Endothelial cell of umbilical vein (primary cell): ENCODE measurements around the gene TFF1. TPM values are rescaled to one million over a fixed set of nuclear protein-coding genes. Genes with fewer than 3 reads are reported as not detected.

Experiments used
- BruUV-seq: library from RNA; stranded (reverse); fragments of 400-500 nt; replicated peaks from 2 replicates; lab custom pipeline; 2021; lab: Mats Ljungman, UMichigan
- CTCF ChIA-PET: fragments of 300-600, 350-600 bp; sonication (Branson Sonifier 250); formaldehyde crosslinking; loops from one replicate; lab custom pipeline; 2021; ENCODE audit warnings: antibody characterized with exemption, inconsistent platforms; lab: Charles Lee
- POLR2A ChIA-PET: fragments of 300-600, 350-600 bp; sonication (Branson Sonifier 250); formaldehyde crosslinking; loops from one replicate; lab custom pipeline; 2021; ENCODE audit warnings: antibody characterized with exemption, inconsistent platforms; lab: Charles Lee
- DNase-seq: peaks from one replicate; pipeline ENCODE4 v3.0.0-alpha.2; 2011; ENCODE audit warnings: low read depth, low spot score
- FAIRE-seq: peaks from 2 replicates; lab custom pipeline; 2011; peaks lifted over from hg19 to GRCh38; lab: Jason Lieb, UNC
- H2AFZ ChIP-seq: 2 replicates; pipeline ENCODE4 v1.6.0; 2012; ENCODE audit warnings: low read depth, low read length, control low read depth, inconsistent platforms
- H3K27ac ChIP-seq: 2 replicates; pipeline ENCODE4 v1.5.1; 2011; ENCODE audit warnings: low read depth, mild to moderate bottlenecking, control low read depth, low read length, moderate library complexity; ENCODE audit not compliant: insufficient read depth
- H3K27me3 ChIP-seq, 2 experiments: 2 replicates each; pipeline versions ENCODE4 v1.6.0 to v1.6.1; 2011; ENCODE audit warnings: low read length in 2 of 2, mixed read lengths in 1 of 2; ENCODE audit not compliant: control insufficient read depth in 2 of 2, insufficient read depth in 2 of 2
- H3K36me3 ChIP-seq, 2 experiments: 2 replicates in 1 of 2; 3 replicates in 1 of 2; pipeline ENCODE4 v1.5.1; 2011; ENCODE audit warnings: low read length in 2 of 2, mild to moderate bottlenecking in 1 of 2, moderate library complexity in 1 of 2; ENCODE audit not compliant: control insufficient read depth in 2 of 2, insufficient read depth in 2 of 2; ENCODE audit errors: extremely low read depth in 1 of 2
- H3K4me1 ChIP-seq: 3 replicates; pipeline ENCODE4 v1.5.1; 2011; ENCODE audit warnings: mild to moderate bottlenecking, low read length; ENCODE audit not compliant: control insufficient read depth, insufficient read depth; ENCODE audit errors: extremely low read depth
- H3K4me2 ChIP-seq: 2 replicates; pipeline ENCODE4 v1.6.1; 2011; ENCODE audit warnings: low read length, control low read depth, mixed read lengths; ENCODE audit not compliant: insufficient read depth
- H3K4me3 ChIP-seq, 3 experiments: fragments of 200-600 bp in 1 of 3; sonication (generic), shearing (Covaris generic) in 1 of 3; replicated peaks in 1 of 3; 2 replicates each; pipeline ENCODE4 v1.5.1; 2011 to 2016; ENCODE audit warnings: control low read depth in 3 of 3, low read length in 3 of 3, mild to moderate bottlenecking in 2 of 3, inconsistent platforms in 1 of 3, low read depth in 1 of 3, moderate library complexity in 1 of 3; ENCODE audit not compliant: insufficient read depth in 1 of 3
- H3K79me2 ChIP-seq: 2 replicates; pipeline ENCODE4 v1.6.0; 2012; ENCODE audit warnings: low read length, inconsistent platforms; ENCODE audit not compliant: control insufficient read depth, insufficient read depth
- H3K9ac ChIP-seq: replicated peaks from 2 replicates; pipeline ENCODE3; 2011; ENCODE audit warnings: low read length, control low read depth; ENCODE audit not compliant: insufficient read depth; ENCODE audit errors: extremely low read depth
- H3K9me1 ChIP-seq: replicated peaks from 3 replicates; pipeline ENCODE4 v1.6.0; 2011; ENCODE audit warnings: mild to moderate bottlenecking, low read length; ENCODE audit not compliant: control insufficient read depth, insufficient read depth; ENCODE audit errors: extremely low read depth
- H3K9me3 ChIP-seq: replicated peaks from 2 replicates; pipeline ENCODE4 v1.5.1; 2012; ENCODE audit warnings: low read length, inconsistent platforms; ENCODE audit not compliant: control insufficient read depth, insufficient read depth
- H4K20me1 ChIP-seq: replicated peaks from 2 replicates; pipeline ENCODE3; 2011; ENCODE audit warnings: mild to moderate bottlenecking, low read length; ENCODE audit not compliant: control insufficient read depth, insufficient read depth; ENCODE audit errors: extremely low read depth
- EZH2 ChIP-seq: IDR thresholded peaks from 2 replicates; pipeline ENCODE4 v1.6.1; 2012; ENCODE audit warnings: borderline replicate concordance, low read depth, mild to moderate bottlenecking, moderate library complexity, low read length, inconsistent platforms; ENCODE audit not compliant: severe bottlenecking
- FOS ChIP-seq: IDR thresholded peaks from 2 replicates; pipeline ENCODE4 v1.6.1; 2011; ENCODE audit warnings: mild to moderate bottlenecking, low read length, moderate library complexity, borderline replicate concordance; ENCODE audit not compliant: insufficient read depth
- GATA2 ChIP-seq: IDR thresholded peaks from 2 replicates; pipeline ENCODE4 v1.7.0; 2011; ENCODE audit warnings: low read depth, mild to moderate bottlenecking, moderate library complexity, mixed read lengths, low read length; ENCODE audit not compliant: insufficient read length, insufficient read depth
- JUN ChIP-seq: IDR thresholded peaks from 2 replicates; pipeline ENCODE4 v1.6.1; 2011; ENCODE audit warnings: borderline replicate concordance, low read depth; ENCODE audit not compliant: insufficient read length, insufficient read depth
- MYC ChIP-seq: IDR thresholded peaks from one replicate; pipeline ENCODE4 v1.6.1; 2011; ENCODE audit warnings: mild to moderate bottlenecking, low read depth, low read length
- POLR2A ChIP-seq: IDR thresholded peaks from 2 replicates; pipeline ENCODE4 v1.6.1; 2012; ENCODE audit warnings: low read depth, mild to moderate bottlenecking, control low read depth, low read length
- POLR2AphosphoS5 ChIP-seq: IDR thresholded peaks from 2 replicates; pipeline ENCODE4 v1.6.1; 2012; ENCODE audit warnings: low read depth, mild to moderate bottlenecking, control low read depth, low read length, moderate library complexity; ENCODE audit not compliant: insufficient read depth
- dilution Hi-C: fragments of 300-500 bp; cut with MboI; formaldehyde crosslinking; loops from one replicate; pipeline ENCODE4 v1.15.0; 2019; ENCODE audit warnings: low sequenced_read_pairs; ENCODE audit not compliant: extremely low pct_ligation_motif_present
- intact Hi-C: fragments of 100-400 bp; cut with micrococcal nuclease; formaldehyde crosslinking; loops from one replicate; pipeline ENCODE4 v1.10.0; 2022
- polyA plus RNA-seq, 4 experiments: library from polyadenylated mRNA; depleted of rRNA in 3 of 4; stranded (reverse) in 3 of 4; unstranded in 1 of 4; fragments of >200 nt; gene quantifications; 2 replicates each; pipeline versions ENCODE4 v1.2.1 to v1.2.3, GENCODE V29; 2011 to 2012; ENCODE audit warnings: missing spikeins in 1 of 4
- total RNA-seq: library from RNA; stranded (reverse); gene quantifications from 2 replicates; pipeline ENCODE4 v1.2.3, GENCODE V29; 2021
- TF ChIP-seq, protein P1 (sequence below), 2 donors: IDR thresholded peaks; 1 replicate in 1 of 2; 2 replicates in 1 of 2; pipeline ENCODE4 v1.5.1; 2011; ENCODE audit warnings: low read length in 2 of 2, mild to moderate bottlenecking in 2 of 2, moderate library complexity in 2 of 2, control low read depth in 1 of 2, inconsistent platforms in 1 of 2, low read depth in 1 of 2; ENCODE audit not compliant: insufficient read depth in 1 of 2; ENCODE audit errors: extremely low read depth in 1 of 2
- TF ChIP-seq, protein P2 (sequence below): IDR thresholded peaks from 2 replicates; pipeline ENCODE4 v1.6.1; 2011; ENCODE audit not compliant: insufficient read depth, insufficient read length

Gene TFF1
- total and polyA plus RNA-seq, 2 donors (not counting 3 experiments of a cell fraction or from before 2014, with no cell fraction given): not detected

DNA sequence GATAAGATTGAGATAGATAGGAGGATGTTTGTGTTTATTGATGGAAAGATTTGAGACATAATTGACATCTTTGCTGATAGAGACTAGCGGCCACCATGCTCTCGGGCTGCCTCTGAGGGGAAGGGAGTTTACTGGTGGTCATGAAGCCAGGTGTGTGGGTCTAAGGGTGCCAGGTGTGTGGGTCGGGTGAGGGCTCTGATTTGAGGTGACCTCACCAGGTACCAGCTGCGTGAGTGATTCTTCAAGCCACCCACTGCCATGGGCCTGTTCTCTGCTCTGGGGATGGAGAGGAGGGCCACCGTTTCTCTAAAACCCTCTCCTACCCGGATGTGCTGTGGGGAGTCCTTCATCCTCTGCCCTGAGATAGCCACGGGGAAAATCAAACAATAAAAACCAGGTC lies 40.5 kb upstream of the TFF1 start:
- TF ChIP-seq JUN (no peak), FOS (no peak), EZH2 (no peak), MYC (no peak), GATA2 (no peak), POLR2A (no peak), POLR2AphosphoS5 (no peak)
- TF ChIP-seq, protein P1, sequence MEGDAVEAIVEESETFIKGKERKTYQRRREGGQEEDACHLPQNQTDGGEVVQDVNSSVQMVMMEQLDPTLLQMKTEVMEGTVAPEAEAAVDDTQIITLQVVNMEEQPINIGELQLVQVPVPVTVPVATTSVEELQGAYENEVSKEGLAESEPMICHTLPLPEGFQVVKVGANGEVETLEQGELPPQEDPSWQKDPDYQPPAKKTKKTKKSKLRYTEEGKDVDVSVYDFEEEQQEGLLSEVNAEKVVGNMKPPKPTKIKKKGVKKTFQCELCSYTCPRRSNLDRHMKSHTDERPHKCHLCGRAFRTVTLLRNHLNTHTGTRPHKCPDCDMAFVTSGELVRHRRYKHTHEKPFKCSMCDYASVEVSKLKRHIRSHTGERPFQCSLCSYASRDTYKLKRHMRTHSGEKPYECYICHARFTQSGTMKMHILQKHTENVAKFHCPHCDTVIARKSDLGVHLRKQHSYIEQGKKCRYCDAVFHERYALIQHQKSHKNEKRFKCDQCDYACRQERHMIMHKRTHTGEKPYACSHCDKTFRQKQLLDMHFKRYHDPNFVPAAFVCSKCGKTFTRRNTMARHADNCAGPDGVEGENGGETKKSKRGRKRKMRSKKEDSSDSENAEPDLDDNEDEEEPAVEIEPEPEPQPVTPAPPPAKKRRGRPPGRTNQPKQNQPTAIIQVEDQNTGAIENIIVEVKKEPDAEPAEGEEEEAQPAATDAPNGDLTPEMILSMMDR (IDR thresholded peaks at IDR 0.05; ENCODE audit: extremely low read depth in 1 of 2, insufficient read depth in 1 of 2, low read depth in 1 of 2, low read length in 2 of 2): no peak
- TF ChIP-seq, protein P2, sequence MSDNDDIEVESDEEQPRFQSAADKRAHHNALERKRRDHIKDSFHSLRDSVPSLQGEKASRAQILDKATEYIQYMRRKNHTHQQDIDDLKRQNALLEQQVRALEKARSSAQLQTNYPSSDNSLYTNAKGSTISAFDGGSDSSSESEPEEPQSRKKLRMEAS: no peak
- H3K4me1 ChIP-seq: no peaks in the 10 kb centered on the region
- H3K4me3 ChIP-seq: no peak overlapping the region
- no peaks in the 10 kb centered on the region for H4K20me1 ChIP-seq
- H3K9me1 ChIP-seq: no peaks in the 10 kb centered on the region
- H2AFZ ChIP-seq: no peak overlapping the region
- H3K27ac ChIP-seq: no peak overlapping the region
- H3K4me2 ChIP-seq: no peak overlapping the region
- ChIA-PET CTCF (no interaction called here), POLR2A (no interaction called here)
- no peaks in the 10 kb centered on the region for H3K36me3 ChIP-seq
- dilution Hi-C loops: no loop called here
- no peak for FAIRE-seq
- no peaks in the 10 kb centered on the region for H3K79me2 ChIP-seq
- DNase-seq: no peak
- H3K9me3 ChIP-seq: no peaks in the 10 kb centered on the region
- intact Hi-C loops: no loop called here
- no peak overlapping the region for H3K9ac ChIP-seq
- H3K27me3 ChIP-seq: peaks cover 0 to 11% of the 10 kb centered on the region in 2 experiments
- no TSS peak for BruUV-seq
